ENCODE data around the gene CDC37L1.

The CDC37L1 gene

DNA sequence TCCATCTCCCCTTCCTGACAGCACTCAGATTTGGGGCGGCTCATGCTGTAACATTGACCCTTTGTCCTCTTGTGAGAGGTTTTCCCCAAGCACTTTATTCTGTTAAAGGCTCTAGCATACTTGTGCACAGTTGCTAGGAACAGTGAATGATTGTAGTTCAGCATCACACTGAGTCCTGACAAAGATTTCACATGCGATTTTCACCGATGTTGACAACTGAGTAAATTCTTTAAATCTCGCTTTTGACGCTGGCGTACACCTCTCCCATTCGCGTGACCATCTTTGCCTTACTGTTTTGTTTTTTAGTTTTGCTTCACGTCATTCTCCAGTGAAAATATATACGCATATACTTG lies 780 bp downstream of the CDC37L1 start:
- DNase-seq (ENCODE audit: low read depth): no peak
- peak overlapping the region; percentile 75 for H3K4me3 ChIP-seq (ENCODE audit: control insufficient read depth, low read depth, low read length)
- TF ChIP-seq, protein P1, sequence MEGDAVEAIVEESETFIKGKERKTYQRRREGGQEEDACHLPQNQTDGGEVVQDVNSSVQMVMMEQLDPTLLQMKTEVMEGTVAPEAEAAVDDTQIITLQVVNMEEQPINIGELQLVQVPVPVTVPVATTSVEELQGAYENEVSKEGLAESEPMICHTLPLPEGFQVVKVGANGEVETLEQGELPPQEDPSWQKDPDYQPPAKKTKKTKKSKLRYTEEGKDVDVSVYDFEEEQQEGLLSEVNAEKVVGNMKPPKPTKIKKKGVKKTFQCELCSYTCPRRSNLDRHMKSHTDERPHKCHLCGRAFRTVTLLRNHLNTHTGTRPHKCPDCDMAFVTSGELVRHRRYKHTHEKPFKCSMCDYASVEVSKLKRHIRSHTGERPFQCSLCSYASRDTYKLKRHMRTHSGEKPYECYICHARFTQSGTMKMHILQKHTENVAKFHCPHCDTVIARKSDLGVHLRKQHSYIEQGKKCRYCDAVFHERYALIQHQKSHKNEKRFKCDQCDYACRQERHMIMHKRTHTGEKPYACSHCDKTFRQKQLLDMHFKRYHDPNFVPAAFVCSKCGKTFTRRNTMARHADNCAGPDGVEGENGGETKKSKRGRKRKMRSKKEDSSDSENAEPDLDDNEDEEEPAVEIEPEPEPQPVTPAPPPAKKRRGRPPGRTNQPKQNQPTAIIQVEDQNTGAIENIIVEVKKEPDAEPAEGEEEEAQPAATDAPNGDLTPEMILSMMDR (conservative IDR thresholded peaks at IDR 0.05; ENCODE audit: control insufficient read depth, insufficient read depth, low read depth, low read length): no peak

DNA sequence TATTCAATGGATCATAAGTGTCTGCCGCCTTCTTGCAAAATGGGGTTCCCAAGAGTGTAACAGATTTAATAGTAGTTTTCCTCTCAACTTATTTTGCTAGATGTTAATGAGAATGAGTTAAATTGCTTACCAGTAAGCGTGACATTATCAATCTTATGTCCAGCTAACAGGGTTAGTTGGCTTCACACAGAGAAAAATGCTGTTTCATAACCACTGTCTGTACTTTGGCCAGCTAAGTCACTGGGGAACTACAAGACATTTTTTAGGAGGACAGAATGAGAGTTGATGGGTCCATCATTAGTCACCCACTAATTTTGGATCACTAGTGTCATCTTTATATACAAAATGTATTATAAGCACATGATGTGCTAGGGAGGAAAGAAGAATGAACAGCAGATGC lies 1.4 kb downstream of the CDC37L1 start:
- DNase-seq (ENCODE audit: low read depth): peak; percentile 79
- TF ChIP-seq, protein P1 (conservative IDR thresholded peaks at IDR 0.05; ENCODE audit: control insufficient read depth, insufficient read depth, low read depth, low read length): no peak
- peak overlapping the region; percentile 75 for H3K4me3 ChIP-seq (ENCODE audit: control insufficient read depth, low read depth, low read length)

DNA sequence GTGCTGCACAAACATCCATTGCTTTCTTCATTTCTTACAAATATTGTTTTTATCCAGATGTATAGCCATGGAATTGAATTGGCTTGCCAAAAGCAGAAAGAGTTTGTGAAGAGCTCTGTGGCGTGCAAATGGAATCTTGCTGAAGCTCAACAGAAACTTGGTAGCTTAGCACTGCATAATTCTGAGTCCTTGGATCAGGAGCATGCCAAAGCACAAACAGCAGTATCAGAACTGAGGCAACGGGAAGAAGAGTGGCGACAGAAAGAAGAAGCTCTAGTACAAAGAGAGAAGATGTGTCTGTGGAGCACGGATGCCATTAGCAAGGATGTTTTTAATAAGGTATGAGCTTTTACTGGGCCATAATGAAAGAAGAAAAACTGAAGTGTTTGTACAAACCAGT lies 5.5 kb downstream of the CDC37L1 start:
- no peak overlapping the region for H3K4me3 ChIP-seq (ENCODE audit: control insufficient read depth, low read depth, low read length)
- TF ChIP-seq, protein P1 (conservative IDR thresholded peaks at IDR 0.05; ENCODE audit: control insufficient read depth, insufficient read depth, low read depth, low read length): no peak
- no peak for DNase-seq (ENCODE audit: low read depth)

DNA sequence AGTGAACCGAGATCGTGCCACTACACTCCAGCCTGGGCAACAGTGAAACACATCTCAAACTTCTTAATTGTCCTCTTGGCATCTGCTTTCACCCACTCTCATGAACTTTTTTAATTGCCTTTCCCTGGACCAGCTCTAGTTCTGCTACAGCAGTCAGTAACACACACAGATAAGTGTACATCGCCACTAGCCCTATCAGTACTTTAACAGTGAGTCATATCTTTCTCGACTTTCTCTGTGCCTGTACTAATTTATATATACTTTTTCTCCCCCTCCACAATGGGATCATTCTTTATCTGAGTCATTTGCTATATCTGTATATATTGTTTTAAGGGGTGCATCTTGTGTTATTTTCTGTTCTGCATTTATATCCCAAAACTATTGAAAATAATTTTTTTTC lies 6.7 kb downstream of the CDC37L1 start:
- no peak overlapping the region for H3K4me3 ChIP-seq (ENCODE audit: control insufficient read depth, low read depth, low read length)
- DNase-seq (ENCODE audit: low read depth): no peak
- TF ChIP-seq, protein P1 (conservative IDR thresholded peaks at IDR 0.05; ENCODE audit: control insufficient read depth, insufficient read depth, low read depth, low read length): no peak

DNA sequence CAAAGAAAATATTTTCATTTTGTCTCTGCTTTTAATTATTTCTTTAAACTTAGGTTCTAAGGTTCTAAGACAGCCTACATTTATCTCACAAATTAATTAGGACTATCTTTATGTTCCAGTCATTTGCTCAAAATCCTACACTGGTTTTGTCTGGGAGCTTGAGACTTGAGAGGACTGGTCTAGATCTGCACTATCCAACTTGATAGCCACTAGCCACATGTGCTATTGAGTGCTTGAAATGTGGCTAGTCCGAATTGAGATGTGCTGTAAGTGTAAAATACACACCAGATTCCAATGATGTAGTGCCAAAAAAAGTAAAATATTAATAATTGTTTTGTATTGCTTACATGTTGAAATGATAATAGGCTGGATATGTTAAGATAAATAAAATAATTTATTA lies 7.2 kb downstream of the CDC37L1 start:
- TF ChIP-seq, protein P1 (conservative IDR thresholded peaks at IDR 0.05; ENCODE audit: control insufficient read depth, insufficient read depth, low read depth, low read length): no peak

DNA sequence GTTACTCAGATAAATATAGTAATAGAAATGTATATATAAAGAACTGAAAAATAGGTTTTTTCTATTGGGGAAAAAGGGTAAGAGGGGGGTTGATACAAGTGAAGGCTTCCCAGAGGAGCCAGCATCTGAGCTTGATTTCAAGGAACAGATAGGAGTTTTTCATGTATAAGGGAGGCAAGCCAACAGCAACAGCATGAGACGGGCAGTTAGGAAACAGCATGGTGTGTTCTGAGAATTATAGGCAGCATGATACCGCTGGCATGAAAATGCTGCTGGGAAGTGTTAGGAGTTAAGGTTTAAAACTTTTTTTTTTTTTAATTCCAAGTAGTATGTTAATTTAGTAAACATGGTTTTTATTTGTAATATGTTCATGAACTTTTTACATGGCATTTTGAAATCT lies 9.7 kb downstream of the CDC37L1 start:
- TF ChIP-seq, protein P1 (conservative IDR thresholded peaks at IDR 0.05; ENCODE audit: control insufficient read depth, insufficient read depth, low read depth, low read length): no peak
- H3K4me3 ChIP-seq (ENCODE audit: control insufficient read depth, low read depth, low read length): no peak overlapping the region
- DNase-seq (ENCODE audit: low read depth): no peak

More for the DNA sequence above, 7.2 kb downstream of the CDC37L1 start:
- DNase-seq (ENCODE audit: low read depth): no peak
- H3K4me3 ChIP-seq (ENCODE audit: control insufficient read depth, low read depth, low read length): no peak overlapping the region

DNA sequence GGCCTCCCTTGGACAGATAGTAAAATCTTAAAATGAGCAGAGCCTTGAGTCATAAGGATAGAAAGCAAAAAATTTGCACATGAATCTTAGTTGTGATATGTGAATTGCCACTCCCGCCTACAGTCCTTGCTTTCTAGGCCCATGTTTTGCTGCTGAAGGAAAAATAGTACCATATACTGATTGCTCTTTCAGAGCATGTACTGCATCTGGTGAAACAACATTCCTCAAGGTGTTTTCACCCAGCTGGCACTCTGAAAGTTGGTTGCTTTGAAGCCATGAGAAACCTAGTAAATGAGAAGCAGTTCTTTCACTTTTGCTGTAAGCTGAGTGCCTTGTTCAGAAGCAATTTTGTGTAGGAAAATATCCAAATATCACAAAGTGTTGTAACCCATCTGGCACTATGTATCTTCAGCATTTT lies 10.3 kb downstream of the CDC37L1 start:
- no peak overlapping the region for H3K4me3 ChIP-seq (ENCODE audit: control insufficient read depth, low read depth, low read length)
- peak; percentile 27 for DNase-seq (ENCODE audit: low read depth)
- TF ChIP-seq, protein P1 (conservative IDR thresholded peaks at IDR 0.05; ENCODE audit: control insufficient read depth, insufficient read depth, low read depth, low read length): no peak

Data from fibroblast of mammary gland (primary cell).